HepG2 (cell line): ENCODE data around the gene CACNG1. TPM values are rescaled to one million over a fixed set of nuclear protein-coding genes. Genes with fewer than 3 reads are reported as not detected.

Experiments
- AHR ChIP-seq: IDR thresholded peaks from 2 replicates; pipeline ENCODE4 v1.6.1; 2018; ENCODE audit warnings: missing genetic modification reagents, missing compliant biosample characterization
- ATF4 ChIP-seq, 2 experiments: fragments of 450-650 bp in 1 of 2; sonication (generic) in 1 of 2; formaldehyde crosslinking; IDR thresholded peaks; 2 replicates each; pipeline versions ENCODE4 v1.5.0 to v1.8.0; 2020 to 2022; ENCODE audit warnings: mild to moderate bottlenecking in 1 of 2, missing genetic modification reagents in 1 of 2
- CHD4 ChIP-seq: fragments of 200-600 bp; sonication (generic); IDR thresholded peaks from 2 replicates; pipeline ENCODE4 v1.7.0; 2017; ENCODE audit warnings: mild to moderate bottlenecking, low read length, borderline replicate concordance
- DNMT3B ChIP-seq: conservative IDR thresholded peaks from 2 replicates; pipeline ENCODE4 v1.6.1; 2016; ENCODE audit warnings: missing biosample characterization, control low read depth
- HNRNPH1 ChIP-seq: fragments of 200-400 bp; formaldehyde crosslinking; optimal IDR thresholded peaks from 2 replicates; pipeline ENCODE3; 2017; ENCODE audit warnings: mild to moderate bottlenecking, low read depth, low read length
- ISL2 ChIP-seq: sonication (generic); formaldehyde crosslinking; IDR thresholded peaks from 2 replicates; pipeline ENCODE4 v1.5.0; 2020; ENCODE audit warnings: missing genetic modification reagents
- KDM2A ChIP-seq: sonication (generic); formaldehyde crosslinking; IDR thresholded peaks from 2 replicates; pipeline ENCODE4 v1.4.0; 2020; ENCODE audit warnings: low read depth, missing genetic modification reagents, borderline replicate concordance
- MATR3 ChIP-seq: sonication (generic); formaldehyde crosslinking; IDR thresholded peaks from 2 replicates; pipeline ENCODE4 v1.4.0; 2020; ENCODE audit warnings: missing genetic modification reagents
- MIER3 ChIP-seq: IDR thresholded peaks from 2 replicates; pipeline ENCODE4 v1.6.1; 2016; ENCODE audit warnings: missing compliant biosample characterization, borderline replicate concordance
- NFKBIZ ChIP-seq: IDR thresholded peaks from 2 replicates; pipeline ENCODE4 v1.6.1; 2018; ENCODE audit warnings: missing genetic modification reagents, missing compliant biosample characterization
- NFYC ChIP-seq: IDR thresholded peaks from 2 replicates; pipeline ENCODE4 v1.6.1; 2016; ENCODE audit warnings: missing genetic modification reagents, missing compliant biosample characterization
- NR2F6 ChIP-seq, 2 experiments: IDR thresholded peaks; 2 replicates each; pipeline ENCODE4 v1.6.1; 2016; ENCODE audit warnings: antibody characterized with exemption in 1 of 2, mild to moderate bottlenecking in 1 of 2
- TCF7 ChIP-seq: sonication (generic); IDR thresholded peaks from 2 replicates; pipeline ENCODE4 v1.6.1; 2016; ENCODE audit warnings: antibody characterized with exemption, low read depth
- TIGD3 ChIP-seq: sonication (generic); formaldehyde crosslinking; IDR thresholded peaks from 2 replicates; pipeline ENCODE4 v1.5.1; 2020; ENCODE audit warnings: mild to moderate bottlenecking, missing genetic modification reagents, borderline replicate concordance
- ZBTB42 ChIP-seq: sonication (generic); formaldehyde crosslinking; IDR thresholded peaks from 2 replicates; pipeline ENCODE4 v1.5.0; 2020; ENCODE audit warnings: mild to moderate bottlenecking, missing genetic modification reagents
- ZC3H4 ChIP-seq: sonication (generic); formaldehyde crosslinking; IDR thresholded peaks from 2 replicates; pipeline ENCODE4 v1.4.0; 2020; ENCODE audit warnings: missing genetic modification reagents, borderline replicate concordance
- ZFY ChIP-seq: sonication (generic); formaldehyde crosslinking; IDR thresholded peaks from 2 replicates; pipeline ENCODE4 v1.4.0; 2020; ENCODE audit warnings: missing genetic modification reagents
- ZNF251 ChIP-seq: sonication (generic); formaldehyde crosslinking; IDR thresholded peaks from 2 replicates; pipeline ENCODE4 v1.9.0; 2021; ENCODE audit warnings: mild to moderate bottlenecking, missing genetic modification reagents
- ZNF317 ChIP-seq: sonication (generic); formaldehyde crosslinking; IDR thresholded peaks from 2 replicates; pipeline ENCODE4 v1.5.0; 2020; ENCODE audit warnings: mild to moderate bottlenecking, missing genetic modification reagents
- ZNF34 ChIP-seq: sonication (generic); formaldehyde crosslinking; IDR thresholded peaks from 2 replicates; pipeline ENCODE4 v1.4.0; 2020; ENCODE audit warnings: mild to moderate bottlenecking, missing genetic modification reagents, borderline replicate concordance
- ZNF563 ChIP-seq: sonication (generic); formaldehyde crosslinking; IDR thresholded peaks from 2 replicates; pipeline ENCODE4 v1.8.0; 2022; ENCODE audit warnings: mild to moderate bottlenecking, moderate library complexity, missing genetic modification reagents
- ZNF567 ChIP-seq: sonication (generic); formaldehyde crosslinking; IDR thresholded peaks from 2 replicates; pipeline ENCODE4 v1.8.1; 2023; ENCODE audit warnings: mild to moderate bottlenecking, missing genetic modification reagents, borderline replicate concordance
- ZNF646 ChIP-seq: sonication (generic); formaldehyde crosslinking; IDR thresholded peaks from 2 replicates; pipeline ENCODE4 v1.9.0; 2021; ENCODE audit warnings: mild to moderate bottlenecking, missing genetic modification reagents
- ZNF75D ChIP-seq: sonication (generic); formaldehyde crosslinking; IDR thresholded peaks from 2 replicates; pipeline ENCODE4 v1.8.1; 2023; ENCODE audit warnings: missing genetic modification reagents, mild to moderate bottlenecking, borderline replicate concordance
- polyA plus RNA-seq, 8 experiments: library from polyadenylated mRNA; depleted of rRNA in 3 of 8; stranded (reverse) in 7 of 8; unstranded in 1 of 8; fragments of >200 nt; fragmentation: Illumina TruSeq in 4 of 8; extraction: Trizol in 4 of 8; gene quantifications; 2 replicates each; pipeline versions ENCODE4 v1.2.1 to v1.2.3, GENCODE V29; 2011 to 2016; ENCODE audit warnings: low read depth in 4 of 8, missing spikeins in 1 of 8, mixed read lengths in 1 of 8; ENCODE audit not compliant: insufficient read depth in 1 of 8
- total RNA-seq, 5 experiments: library from RNA; depleted of rRNA; stranded (reverse); fragments of >200 nt; fragmentation: Illumina TruSeq; extraction: Trizol; gene quantifications; 2 replicates each; pipeline ENCODE4 v1.2.3, GENCODE V29; 2016; ENCODE audit warnings: low read depth in 1 of 5

The CACNG1 gene
- total and polyA plus RNA-seq, 2 of the 13 experiments (the other 11 are each of a cell fraction or from before 2014, with no cell fraction given) = not detected

- peak; percentile 85 for TF ChIP-seq ZNF646 (CRISPR knock-in tag)
- no peak for TF ChIP-seq ATF4 (CRISPR knock-in tag; IDR thresholded peaks at IDR 0.05)
- TF ChIP-seq ZNF563 (CRISPR knock-in tag) = no peak
- no peak for TF ChIP-seq ZNF317
- TF ChIP-seq ZNF34 (CRISPR knock-in tag) = no peak
- no peak for TF ChIP-seq NR2F6 (IDR thresholded peaks at IDR 0.05)
- TF ChIP-seq NR2F6 (CRISPR knock-in tag; IDR thresholded peaks at IDR 0.05) = peak; percentile 64
- no peak for TF ChIP-seq KDM2A (CRISPR knock-in tag)
- TF ChIP-seq NFYC (CRISPR knock-in tag) = no peak
- no peak for TF ChIP-seq ZC3H4 (CRISPR knock-in tag)
- TF ChIP-seq ZNF75D (CRISPR knock-in tag) = no peak
- no peak for TF ChIP-seq MATR3 (CRISPR knock-in tag)
- no peak for TF ChIP-seq ZNF251 (CRISPR knock-in tag)
- no peak for TF ChIP-seq TIGD3 (CRISPR knock-in tag)
- TF ChIP-seq AHR = no peak
- TF ChIP-seq TCF7 = no peak
- no peak for TF ChIP-seq CHD4
- no peak for TF ChIP-seq ZNF567 (CRISPR knock-in tag)
- TF ChIP-seq HNRNPH1 = no peak
- peak; percentile 64; the same call in 1 of the 2 replicates for TF ChIP-seq MIER3
- TF ChIP-seq ISL2 (CRISPR knock-in tag) = no peak
- TF ChIP-seq ZBTB42 = no peak
- no peak for TF ChIP-seq ZFY (CRISPR knock-in tag)
- no peak for TF ChIP-seq DNMT3B (CRISPR knock-in tag)
- 0 out of 2 replicates have a peak, but pooled peaks have one; percentile 46 for TF ChIP-seq NFKBIZ (CRISPR knock-in tag)
Measured at GRCh38 chr17:67076290-67076689, 31.9 kb downstream of the CACNG1 start (continued).
